SU-DHL-6 (cell line): ENCODE results near the gene TCP10L.

Experiments used
- H2AFZ ChIP-seq: fragments of 200-600 bp; sonication (generic); 2 replicates; pipeline ENCODE4 v1.6.1; 2014; ENCODE audit warnings: low read depth, mild to moderate bottlenecking, moderate library complexity, mixed read lengths, antibody characterized with exemption, low read length; ENCODE audit not compliant: severe bottlenecking
- H3F3A ChIP-seq: fragments of 200-600 bp; shearing (Covaris generic); 2 replicates; pipeline ENCODE4 v1.6.0; 2016; ENCODE audit warnings: antibody characterized with exemption, mild to moderate bottlenecking; ENCODE audit not compliant: insufficient read depth
- H3K27ac ChIP-seq: fragments of 200-600 bp; sonication (generic); 2 replicates; pipeline ENCODE4 v1.5.1; 2016; ENCODE audit warnings: low read depth, mild to moderate bottlenecking, low read length, moderate library complexity, mixed read lengths
- H3K27me3 ChIP-seq: fragments of 200-600 bp; sonication (generic), shearing (Covaris generic); 2 replicates; pipeline ENCODE4 v1.6.0; 2014; ENCODE audit warnings: mild to moderate bottlenecking, low read length
- H3K36me3 ChIP-seq: fragments of 200-600 bp; sonication (generic); 2 replicates; pipeline ENCODE4 v1.6.1; 2014; ENCODE audit warnings: mild to moderate bottlenecking, low read length, mixed read lengths
- H3K4me2 ChIP-seq: fragments of 300-600, 200-600 bp; shearing (Covaris generic), sonication (generic); 2 replicates; pipeline ENCODE4 v1.6.0; 2014; ENCODE audit warnings: low read length, low read depth, mild to moderate bottlenecking; ENCODE audit not compliant: poor library complexity, severe bottlenecking
- H3K4me3 ChIP-seq: fragments of 200-600 bp; sonication (generic); 2 replicates; pipeline ENCODE4 v1.5.1; 2014; ENCODE audit warnings: antibody characterized with exemption, low read length, mild to moderate bottlenecking, mixed read lengths; ENCODE audit not compliant: insufficient read depth, poor library complexity, severe bottlenecking
- H3K79me2 ChIP-seq: fragments of 200-600 bp; sonication (generic); 2 replicates; pipeline ENCODE4 v1.6.1; 2014; ENCODE audit warnings: mild to moderate bottlenecking, low read length, moderate library complexity; ENCODE audit not compliant: insufficient read depth
- H3K9ac ChIP-seq: fragments of 200-600 bp; sonication (generic); 2 replicates; pipeline ENCODE4 v1.7.0; 2014; ENCODE audit warnings: mild to moderate bottlenecking, low read length
- H3K9me2 ChIP-seq: fragments of 200-600 bp; sonication (generic); replicated peaks from 2 replicates; pipeline ENCODE4 v1.6.1; 2014; ENCODE audit warnings: low read length; ENCODE audit not compliant: insufficient read depth
- H3K9me3 ChIP-seq: fragments of 200-600 bp; sonication (generic); 2 replicates; pipeline ENCODE4 v1.6.1; 2014; ENCODE audit warnings: low read length, mixed read lengths; ENCODE audit not compliant: insufficient read depth
- H4K20me1 ChIP-seq: fragments of 200-600 bp; sonication (generic); 2 replicates; pipeline ENCODE4 v1.6.1; 2014; ENCODE audit warnings: low read depth, mild to moderate bottlenecking, antibody characterized with exemption, low read length, moderate library complexity, mixed read lengths
- EZH2phosphoT487 ChIP-seq: fragments of 200-600 bp; sonication (generic), shearing (Covaris generic); conservative IDR thresholded peaks from 2 replicates; pipeline ENCODE4 v1.6.1; 2018; ENCODE audit warnings: mild to moderate bottlenecking, antibody characterized with exemption, low read length, moderate library complexity, mixed read lengths
- TF ChIP-seq, protein P1 (sequence below): fragments of 200-600 bp; sonication (generic); IDR thresholded peaks from one replicate; pipeline ENCODE4 v1.5.1; 2017; ENCODE audit warnings: antibody characterized with exemption, mild to moderate bottlenecking, low read length, moderate library complexity; ENCODE audit not compliant: insufficient read depth, poor library complexity, severe bottlenecking

The TCP10L gene

DNA sequence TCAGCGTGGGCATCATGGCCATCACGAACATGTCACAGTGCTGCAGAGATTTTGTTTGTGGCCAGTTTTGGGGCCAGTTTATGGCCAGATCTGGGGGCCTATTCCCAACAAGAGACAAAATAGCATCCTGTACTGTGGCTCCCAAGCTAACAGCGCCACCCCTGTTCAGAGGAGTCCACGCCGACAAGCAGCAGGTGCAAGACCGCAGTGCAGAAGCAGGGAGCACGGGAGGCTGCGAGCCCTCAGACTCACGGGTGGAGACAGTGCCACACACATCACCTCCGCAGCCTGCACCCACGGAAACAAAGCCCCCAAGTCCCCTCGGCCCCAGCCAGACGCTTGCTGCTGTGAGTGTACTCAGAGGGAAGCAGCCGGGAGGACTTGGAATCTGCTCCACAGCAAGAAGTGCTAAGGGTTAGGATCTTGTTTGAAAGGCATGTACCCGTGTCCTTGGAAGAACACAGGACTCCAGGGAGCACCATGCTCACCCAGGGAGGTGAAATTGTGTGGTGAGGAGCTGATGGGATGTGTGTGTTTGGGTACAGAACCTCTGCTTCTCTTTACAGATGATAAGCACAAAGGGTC lies 7.1 kb downstream of the TCP10L start:
- no peaks in the 10 kb centered on the region for H3F3A ChIP-seq
- H4K20me1 ChIP-seq = no peaks in the 10 kb centered on the region
- no peak overlapping the region for H3K9ac ChIP-seq
- TF ChIP-seq EZH2phosphoT487 = no peak
- TF ChIP-seq, protein P1, sequence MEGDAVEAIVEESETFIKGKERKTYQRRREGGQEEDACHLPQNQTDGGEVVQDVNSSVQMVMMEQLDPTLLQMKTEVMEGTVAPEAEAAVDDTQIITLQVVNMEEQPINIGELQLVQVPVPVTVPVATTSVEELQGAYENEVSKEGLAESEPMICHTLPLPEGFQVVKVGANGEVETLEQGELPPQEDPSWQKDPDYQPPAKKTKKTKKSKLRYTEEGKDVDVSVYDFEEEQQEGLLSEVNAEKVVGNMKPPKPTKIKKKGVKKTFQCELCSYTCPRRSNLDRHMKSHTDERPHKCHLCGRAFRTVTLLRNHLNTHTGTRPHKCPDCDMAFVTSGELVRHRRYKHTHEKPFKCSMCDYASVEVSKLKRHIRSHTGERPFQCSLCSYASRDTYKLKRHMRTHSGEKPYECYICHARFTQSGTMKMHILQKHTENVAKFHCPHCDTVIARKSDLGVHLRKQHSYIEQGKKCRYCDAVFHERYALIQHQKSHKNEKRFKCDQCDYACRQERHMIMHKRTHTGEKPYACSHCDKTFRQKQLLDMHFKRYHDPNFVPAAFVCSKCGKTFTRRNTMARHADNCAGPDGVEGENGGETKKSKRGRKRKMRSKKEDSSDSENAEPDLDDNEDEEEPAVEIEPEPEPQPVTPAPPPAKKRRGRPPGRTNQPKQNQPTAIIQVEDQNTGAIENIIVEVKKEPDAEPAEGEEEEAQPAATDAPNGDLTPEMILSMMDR = no peak
- H3K36me3 ChIP-seq = no peaks in the 10 kb centered on the region
- H3K9me2 ChIP-seq = no peaks in the 10 kb centered on the region
- no peaks in the 10 kb centered on the region for H3K27me3 ChIP-seq
- H3K4me2 ChIP-seq = no peak overlapping the region
- no peaks in the 10 kb centered on the region for H3K79me2 ChIP-seq
- H3K27ac ChIP-seq = no peak overlapping the region
- no peaks in the 10 kb centered on the region for H3K9me3 ChIP-seq
- no peak overlapping the region for H2AFZ ChIP-seq
- no peak overlapping the region for H3K4me3 ChIP-seq

DNA sequence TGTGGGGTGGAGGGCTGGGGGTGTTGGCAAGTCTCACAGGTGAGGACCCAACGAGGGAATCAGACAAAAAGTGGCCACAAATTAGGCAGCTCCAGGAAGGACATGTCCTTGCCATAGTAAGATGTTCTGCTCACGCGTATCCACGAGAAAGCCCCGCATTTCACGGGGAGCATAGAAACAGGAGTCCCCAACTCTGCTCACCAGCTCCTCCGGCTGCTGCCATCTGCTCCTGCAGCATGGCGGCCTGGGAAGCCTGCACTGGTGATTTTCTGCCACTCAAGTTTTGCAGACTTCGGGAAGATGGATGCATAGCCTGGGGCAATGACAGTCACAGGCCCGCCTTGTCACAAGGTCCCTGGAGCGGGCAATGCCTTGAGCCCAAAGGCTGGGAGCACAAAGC lies 9.3 kb downstream of the TCP10L start:
- Histone ChIP-seq H3K27ac (no peak overlapping the region), H3K9me3 (no peaks in the 10 kb centered on the region), H3K27me3 (no peaks in the 10 kb centered on the region), H3K4me3 (no peak overlapping the region), H3K9me2 (no peaks in the 10 kb centered on the region), H3K4me2 (no peak overlapping the region), H3F3A (no peaks in the 10 kb centered on the region), H4K20me1 (no peaks in the 10 kb centered on the region), H3K9ac (no peak overlapping the region), H3K79me2 (no peaks in the 10 kb centered on the region), H2AFZ (no peak overlapping the region), H3K36me3 (no peaks in the 10 kb centered on the region)
- TF ChIP-seq EZH2phosphoT487 = no peak
- TF ChIP-seq, protein P1 = no peak

DNA sequence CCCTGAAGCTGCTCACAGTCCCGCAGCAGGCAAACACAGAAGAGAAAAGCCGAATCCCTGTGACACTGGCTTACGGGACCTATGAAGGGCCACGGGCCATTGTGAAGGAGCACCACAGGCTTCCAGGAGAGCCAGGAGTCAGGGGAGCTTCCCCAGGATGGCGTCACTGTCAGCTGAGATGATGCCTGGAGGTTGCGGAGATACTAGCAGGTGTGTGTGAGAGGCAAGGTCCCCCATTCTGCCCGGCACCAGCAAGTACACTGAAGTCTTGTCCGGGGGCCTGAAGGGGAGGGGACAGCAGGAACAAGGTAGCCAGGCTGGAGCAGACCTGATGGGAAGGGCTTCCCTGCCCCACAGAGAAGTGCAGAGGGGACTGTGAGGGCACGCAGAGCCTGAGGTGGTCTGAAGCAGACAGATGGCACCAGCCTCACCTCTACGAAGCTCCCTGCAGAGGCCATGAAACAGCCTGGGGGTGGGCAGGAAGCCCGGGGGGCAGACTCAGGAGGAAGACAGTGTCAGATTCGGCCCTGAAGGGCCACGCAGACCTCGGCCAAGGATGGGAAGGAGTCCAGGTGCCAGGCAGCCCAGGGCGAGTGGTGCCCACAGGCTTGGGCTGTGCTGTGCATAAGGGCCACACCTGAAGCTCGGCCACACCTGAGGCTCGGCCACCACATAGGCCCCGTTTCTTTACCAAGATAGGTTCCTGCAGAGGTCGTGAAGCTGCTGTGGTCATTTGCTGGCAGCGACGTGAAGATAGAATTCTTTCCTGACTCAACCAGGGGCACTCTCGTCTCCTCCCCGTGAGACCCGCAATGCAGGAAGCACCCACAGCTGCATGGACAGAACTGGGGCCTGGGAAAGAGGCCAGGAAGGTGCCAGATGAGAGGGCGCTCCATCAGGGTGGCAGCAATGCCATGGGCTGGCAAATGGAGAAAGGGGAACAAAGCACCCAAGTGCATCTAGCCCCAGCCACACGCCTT lies 10.1 kb downstream of the TCP10L start:
- Histone ChIP-seq H3K9me3 (no peaks in the 10 kb centered on the region), H3K36me3 (no peaks in the 10 kb centered on the region), H3K4me3 (no peak overlapping the region), H3K79me2 (no peaks in the 10 kb centered on the region), H3K9ac (no peak overlapping the region), H3K27me3 (no peaks in the 10 kb centered on the region), H3K27ac (no peak overlapping the region), H3F3A (no peaks in the 10 kb centered on the region), H3K9me2 (no peaks in the 10 kb centered on the region), H3K4me2 (no peak overlapping the region), H4K20me1 (no peaks in the 10 kb centered on the region), H2AFZ (no peak overlapping the region)
- TF ChIP-seq EZH2phosphoT487 = no peak
- TF ChIP-seq, protein P1 = no peak
